Measurements from ENCODE around the gene MADCAM1.

Gene MADCAM1

DNA sequence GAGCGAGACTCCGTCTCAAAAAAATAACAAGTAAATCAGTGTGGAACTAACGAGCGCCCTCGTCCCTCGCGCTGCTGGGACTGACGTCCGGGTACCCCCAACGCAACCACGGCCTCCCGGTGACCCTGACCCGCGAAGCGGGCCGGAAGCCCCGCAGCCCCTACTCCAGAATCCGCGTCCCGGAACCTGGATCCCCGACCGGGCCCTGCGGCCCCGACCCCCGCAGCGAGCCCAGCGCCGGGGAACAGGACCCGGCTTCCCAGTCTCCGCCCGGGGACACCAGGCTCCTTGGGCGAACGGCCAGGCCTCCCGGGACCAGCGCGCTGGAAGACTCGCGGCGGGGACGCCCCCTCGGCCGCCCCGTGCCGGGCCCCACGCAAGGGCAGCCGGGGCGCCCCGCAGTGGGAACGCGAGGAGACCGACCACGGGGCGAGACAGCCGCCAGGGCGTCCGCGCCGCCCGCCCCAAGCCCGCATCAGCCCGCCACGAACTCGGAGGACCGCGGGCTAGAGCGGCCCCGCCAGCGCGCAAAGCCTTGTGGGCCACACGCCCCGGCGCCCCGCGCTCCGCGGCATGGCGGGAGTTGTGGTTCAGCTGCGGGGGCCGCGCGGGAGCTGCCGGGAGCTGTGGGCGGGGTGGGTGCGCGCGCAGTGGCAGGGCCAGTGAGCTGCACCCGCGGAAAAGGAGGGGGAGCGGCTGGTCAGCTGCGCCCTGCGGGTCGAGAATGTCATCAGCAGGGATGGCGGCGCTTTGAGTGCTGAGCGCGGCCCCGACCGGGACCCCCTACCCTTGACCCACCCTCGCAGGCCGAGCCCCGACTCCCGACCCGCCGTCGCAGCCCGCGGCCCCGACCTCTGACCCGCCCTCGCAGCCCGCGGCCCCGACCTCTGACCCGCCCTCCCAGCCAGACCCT is 7.5 kb upstream of the MADCAM1 start:
- peak; percentile 88 for DNase-seq (ENCODE audit: low read depth)

DNA sequence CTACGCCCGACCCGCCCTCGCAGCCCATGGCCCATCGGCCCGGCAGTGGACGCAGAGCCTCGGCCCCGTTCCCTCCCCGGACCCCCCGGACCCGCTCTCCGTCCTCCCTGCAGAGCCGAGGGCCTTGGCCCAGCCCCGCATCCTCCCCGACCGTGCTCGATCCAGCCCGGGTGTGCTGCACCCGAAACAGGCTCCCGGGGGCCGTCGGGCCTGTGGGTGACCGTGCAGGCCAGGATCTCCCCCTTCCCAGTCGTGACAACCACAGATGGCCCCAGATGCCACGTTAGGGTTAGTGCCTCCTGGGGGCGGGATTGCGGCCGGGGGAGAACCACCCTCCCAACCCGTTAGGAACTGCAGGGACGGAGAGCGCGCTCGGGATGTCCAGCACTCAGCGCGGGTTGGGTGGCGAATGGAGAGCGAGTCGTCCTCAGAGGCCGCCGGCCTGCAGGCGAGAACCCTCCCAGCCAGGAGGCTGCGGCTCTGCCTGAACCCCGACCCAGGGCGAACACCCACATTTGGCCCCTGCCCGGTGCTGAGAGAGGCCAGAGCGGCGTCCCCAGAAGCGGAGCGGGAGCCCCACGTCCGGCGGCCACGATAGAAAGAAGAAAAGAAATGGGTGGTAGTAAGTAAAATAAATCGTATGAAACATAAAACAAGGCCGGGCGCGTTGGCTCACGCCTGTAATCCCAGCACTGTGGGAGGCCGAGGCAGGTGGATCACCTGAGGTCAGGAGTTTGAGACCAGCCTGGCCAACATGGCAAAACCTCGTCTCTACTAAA is 6.7 kb upstream of the MADCAM1 start:
- DNase-seq (ENCODE audit: low read depth) = no peak

DNA sequence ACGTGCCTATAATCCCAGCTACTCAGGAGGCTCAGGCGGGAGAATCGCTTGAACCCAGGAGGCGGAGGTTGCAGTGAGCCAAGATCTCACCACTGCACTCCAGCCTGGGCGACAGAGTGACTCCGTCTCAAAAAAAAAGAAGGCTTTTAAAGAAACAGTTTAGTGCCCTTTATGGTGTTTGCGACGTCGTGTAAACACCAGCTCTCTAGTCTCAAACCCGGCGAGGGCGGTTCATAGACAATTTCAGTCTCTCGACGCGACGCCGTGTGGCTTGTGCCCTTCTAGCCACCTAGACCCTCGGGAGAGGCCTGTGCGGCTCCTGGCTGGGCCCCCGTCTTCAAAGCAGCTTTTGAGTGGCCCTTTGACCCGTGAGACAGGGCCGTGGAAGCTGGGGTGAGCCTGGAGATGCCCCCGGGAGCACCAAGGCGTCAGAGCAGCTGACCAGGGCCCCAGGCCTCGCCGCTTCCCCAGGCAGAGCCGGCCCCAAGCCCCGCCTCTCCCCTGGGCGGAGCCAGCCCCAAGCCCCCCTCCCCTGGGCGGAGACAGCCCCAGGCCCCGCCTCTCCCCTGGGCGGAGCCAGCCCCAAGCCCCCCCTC is 5.0 kb upstream of the MADCAM1 start:
- DNase-seq (ENCODE audit: low read depth) = no peak

GRCh38 chr19:492091-492531 is 4.2 kb upstream of the MADCAM1 start:
- DNase-seq (ENCODE audit: low read depth) = peak; percentile 34

- no peak for DNase-seq (ENCODE audit: low read depth)
Observed at GRCh38 chr19:493391-494170, 2.7 kb upstream of the MADCAM1 start.

- DNase-seq (ENCODE audit: low read depth) = no peak
Observed at GRCh38 chr19:494171-495080, 1.9 kb upstream of the MADCAM1 start.

DNA sequence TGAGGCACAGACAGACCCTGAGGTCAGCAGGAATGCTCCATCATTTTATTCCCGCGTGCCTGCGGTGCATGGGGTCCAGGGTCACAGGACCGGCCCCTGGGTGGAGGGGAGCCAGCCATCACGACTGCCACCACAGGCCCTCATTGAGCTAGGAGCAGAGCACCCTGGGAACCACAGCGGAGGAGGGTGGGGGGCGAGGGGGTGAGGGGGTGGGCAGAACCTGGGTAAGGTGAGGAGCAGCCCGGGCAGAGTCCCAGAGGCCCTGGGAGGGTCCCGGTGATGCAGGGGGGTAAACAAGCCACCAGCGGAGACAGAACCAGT is 1.2 kb upstream of the MADCAM1 start:
- DNase-seq (ENCODE audit: low read depth) = no peak

- DNase-seq (ENCODE audit: low read depth) = no peak
Observed at GRCh38 chr19:495402-496111, 729 bp upstream of the MADCAM1 start.

- no peak for DNase-seq (ENCODE audit: low read depth)
Observed at GRCh38 chr19:496986-497385, 700 bp downstream of the MADCAM1 start.

GRCh38 chr19:497491-497868 is 1.2 kb downstream of the MADCAM1 start:
- no peak for DNase-seq (ENCODE audit: low read depth)

DNA sequence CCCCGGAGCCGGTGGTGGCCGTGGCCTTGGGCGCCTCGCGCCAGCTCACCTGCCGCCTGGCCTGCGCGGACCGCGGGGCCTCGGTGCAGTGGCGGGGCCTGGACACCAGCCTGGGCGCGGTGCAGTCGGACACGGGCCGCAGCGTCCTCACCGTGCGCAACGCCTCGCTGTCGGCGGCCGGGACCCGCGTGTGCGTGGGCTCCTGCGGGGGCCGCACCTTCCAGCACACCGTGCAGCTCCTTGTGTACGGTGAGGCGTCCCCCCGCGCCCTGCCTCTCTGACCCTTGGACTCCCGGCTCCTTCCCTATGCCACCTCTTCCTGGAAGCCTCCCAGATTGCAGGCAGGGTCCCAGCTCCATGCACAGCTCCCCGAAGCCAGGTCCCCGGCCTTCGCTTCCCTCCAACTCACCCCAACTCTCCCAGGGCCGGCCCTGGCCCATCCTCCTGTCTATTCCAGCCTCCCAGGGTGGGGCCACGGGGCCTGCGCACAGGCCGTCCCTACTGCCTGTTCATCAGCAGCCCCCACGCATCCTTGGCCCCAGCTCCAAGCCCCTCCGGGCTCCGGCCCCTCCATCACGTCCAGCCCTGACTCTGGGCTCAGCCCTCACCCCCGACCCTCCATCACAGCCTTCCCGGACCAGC is 1.7 kb downstream of the MADCAM1 start:
- DNase-seq (ENCODE audit: low read depth) = no peak

GRCh38 chr19:498511-498891 is 2.2 kb downstream of the MADCAM1 start:
- DNase-seq (ENCODE audit: low read depth) = no peak

GRCh38 chr19:498977-499623 is 2.8 kb downstream of the MADCAM1 start:
- no peak for DNase-seq (ENCODE audit: low read depth)

DNA sequence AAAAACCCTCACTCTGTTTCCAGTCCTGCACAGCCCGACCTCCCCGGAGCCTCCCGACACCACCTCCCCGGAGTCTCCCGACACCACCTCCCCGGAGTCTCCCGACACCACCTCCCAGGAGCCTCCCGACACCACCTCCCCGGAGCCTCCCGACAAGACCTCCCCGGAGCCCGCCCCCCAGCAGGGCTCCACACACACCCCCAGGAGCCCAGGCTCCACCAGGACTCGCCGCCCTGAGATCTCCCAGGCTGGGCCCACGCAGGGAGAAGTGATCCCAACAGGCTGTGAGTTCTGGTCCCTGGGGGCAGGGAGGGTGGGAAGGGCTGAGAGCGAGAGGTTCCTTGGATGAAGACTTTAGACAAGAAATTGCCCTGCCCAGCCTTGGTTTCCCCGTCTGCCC is 5.4 kb downstream of the MADCAM1 start:
- no peak for DNase-seq (ENCODE audit: low read depth)

- DNase-seq (ENCODE audit: low read depth) = no peak
Observed at GRCh38 chr19:504616-505015, 8.3 kb downstream of the MADCAM1 start.

GRCh38 chr19:506404-507285 is 10.4 kb downstream of the MADCAM1 start:
- DNase-seq (ENCODE audit: low read depth) = peak; percentile 91

DNA sequence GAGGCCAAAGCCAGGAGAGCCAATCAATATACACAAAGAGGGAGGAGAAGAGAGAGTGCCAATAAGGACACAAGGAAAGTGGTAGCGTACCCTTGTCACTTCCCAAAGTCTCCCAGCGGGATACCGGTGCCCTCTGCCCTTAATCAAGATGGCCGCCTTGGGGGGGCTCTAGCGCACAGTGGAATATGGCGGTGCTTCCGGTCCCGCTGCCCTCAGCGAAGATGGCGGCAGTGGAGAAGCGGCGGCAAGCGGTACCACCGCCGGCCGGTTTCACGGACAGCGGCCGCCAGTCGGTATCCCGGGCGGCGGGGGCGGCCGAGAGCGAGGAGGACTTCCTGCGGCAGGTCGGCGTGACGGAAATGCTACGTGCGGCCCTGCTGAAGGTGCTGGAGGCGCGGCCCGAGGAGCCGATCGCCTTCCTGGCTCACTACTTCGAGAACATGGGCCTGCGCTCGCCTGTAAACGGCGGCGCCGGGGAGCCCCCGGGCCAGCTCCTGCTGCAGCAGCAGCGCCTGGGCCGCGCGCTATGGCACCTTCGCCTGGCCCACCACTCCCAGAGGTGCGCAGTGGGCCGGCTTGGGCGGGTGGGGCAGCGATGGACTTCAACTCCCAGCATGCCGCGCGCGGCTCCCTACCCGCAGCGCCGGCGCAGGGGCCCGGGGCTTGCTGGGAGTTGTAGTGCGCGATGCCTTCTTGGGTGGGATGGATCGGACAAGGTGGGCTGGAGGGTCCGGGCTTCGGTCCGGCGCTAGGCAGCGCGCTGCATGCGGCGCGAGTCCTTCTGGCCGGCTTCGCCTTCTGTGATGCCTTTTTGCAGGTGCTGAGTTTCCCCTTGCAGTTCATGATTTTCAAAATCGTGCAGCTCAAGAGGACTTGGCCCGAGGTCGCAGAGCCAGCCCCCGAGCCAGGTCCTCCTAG is 11.3 kb downstream of the MADCAM1 start, which contains the start of gene TPGS1:
Gene TPGS1 (plus strand): TSS at position 212 of the 918 bp plus-strand sequence. CDS start 10 bp downstream, at position 222.
- DNase-seq (ENCODE audit: low read depth) = peak; percentile 75

All from T-helper 22 cell (primary cell).